K562 (cell line): ENCODE measurements around the gene CBX1. TPM values are rescaled to one million over a fixed set of nuclear protein-coding genes. Genes with fewer than 3 reads are reported as not detected.

Source experiments
- BCLAF1 ChIP-seq, 2 experiments: fragments of 450-650 bp in 1 of 2; IDR thresholded peaks; 2 replicates each; pipeline ENCODE4 v1.6.1; 2011 to 2017; ENCODE audit warnings: low read depth in 2 of 2, antibody characterized with exemption in 1 of 2, borderline replicate concordance in 1 of 2, low read length in 1 of 2, mild to moderate bottlenecking in 1 of 2, mixed read lengths in 1 of 2; ENCODE audit not compliant: control insufficient read depth in 1 of 2
- CBX5 ChIP-seq: IDR thresholded peaks from 2 replicates; pipeline ENCODE4 v1.6.1; 2014; ENCODE audit warnings: low read depth, borderline replicate concordance
- CHD1 ChIP-seq: fragments of 200-600 bp; sonication (generic); IDR thresholded peaks from one replicate; pipeline ENCODE4 v1.6.1; 2012; ENCODE audit warnings: mild to moderate bottlenecking, moderate library complexity, low read length, inconsistent platforms
- FIP1L1 ChIP-seq: fragments of 200-400 bp; formaldehyde crosslinking; IDR thresholded peaks from 2 replicates; pipeline ENCODE4 v1.6.1; 2018; ENCODE audit warnings: mild to moderate bottlenecking, low read depth, low read length; ENCODE audit not compliant: poor library complexity, severe bottlenecking
- GABPB1 ChIP-seq: sonication (generic); formaldehyde crosslinking; IDR thresholded peaks from 2 replicates; pipeline ENCODE4 v1.8.0; 2022; ENCODE audit warnings: mild to moderate bottlenecking, missing genetic modification reagents
- GATAD2B ChIP-seq: fragments of 450-650 bp; IDR thresholded peaks from 2 replicates; pipeline ENCODE4 v1.6.1; 2017; ENCODE audit warnings: mild to moderate bottlenecking, borderline replicate concordance
- MEF2A ChIP-seq: IDR thresholded peaks from 2 replicates; pipeline ENCODE4 v1.6.1; 2011; ENCODE audit warnings: low read depth, mild to moderate bottlenecking, low read length, moderate library complexity; ENCODE audit not compliant: control insufficient read depth
- MEIS2 ChIP-seq: fragments of 450-650 bp; IDR thresholded peaks from 2 replicates; pipeline ENCODE4 v1.6.1; 2014; ENCODE audit warnings: mild to moderate bottlenecking; ENCODE audit not compliant: partially characterized antibody
- MTA1 ChIP-seq: fragments of 450-650 bp; IDR thresholded peaks from 2 replicates; pipeline ENCODE4 v1.6.1; 2017; ENCODE audit warnings: borderline replicate concordance
- NFE2L1 ChIP-seq: fragments of 450-650 bp; IDR thresholded peaks from 2 replicates; pipeline ENCODE4 v1.6.1; 2016; ENCODE audit warnings: missing genetic modification characterization, low read depth, mild to moderate bottlenecking, missing compliant biosample characterization, moderate library complexity, borderline replicate concordance
- SNRNP70 ChIP-seq: fragments of 200-400 bp; formaldehyde crosslinking; optimal IDR thresholded peaks from 2 replicates; pipeline ENCODE3; 2017; ENCODE audit warnings: low read depth, low read length
- SP1 ChIP-seq: sonication (generic); formaldehyde crosslinking; IDR thresholded peaks from 2 replicates; pipeline ENCODE4 v1.8.1; 2022; ENCODE audit warnings: mild to moderate bottlenecking, missing genetic modification reagents
- TCF3 ChIP-seq: sonication (generic); formaldehyde crosslinking; IDR thresholded peaks from 2 replicates; pipeline ENCODE4 v1.4.0; 2020; ENCODE audit warnings: mild to moderate bottlenecking, missing genetic modification reagents
- TCF7L2 ChIP-seq: fragments of 150-350 bp; IDR thresholded peaks from 2 replicates; pipeline ENCODE4 v1.6.1; 2016; ENCODE audit warnings: low read depth, mild to moderate bottlenecking, low read length, moderate library complexity
- TFAM ChIP-seq: fragments of 250-450 bp; sonication (Bioruptor Pico); conservative IDR thresholded peaks from 2 replicates; pipeline ENCODE4 v1.5.0; 2021; ENCODE audit warnings: mild to moderate bottlenecking, moderate library complexity
- TSC22D4 ChIP-seq: fragments of 450-650 bp; IDR thresholded peaks from 2 replicates; pipeline ENCODE4 v1.6.1; 2016; ENCODE audit warnings: missing genetic modification characterization, missing biosample characterization, control low read depth
- ZEB2 ChIP-seq: fragments of 450-650 bp; IDR thresholded peaks from 2 replicates; pipeline ENCODE4 v1.6.1; 2016
- ZFPM2 ChIP-seq: fragments of 250-450 bp; sonication (Bioruptor Pico); IDR thresholded peaks from 2 replicates; pipeline ENCODE4 v1.5.1; 2022; ENCODE audit warnings: mild to moderate bottlenecking
- ZNF134 ChIP-seq: fragments of 250-450 bp; sonication (Bioruptor Pico); conservative IDR thresholded peaks from 2 replicates; pipeline ENCODE4 v1.4.0; 2020
- ZNF174 ChIP-seq: fragments of 250-450 bp; sonication (Bioruptor Pico); IDR thresholded peaks from 2 replicates; pipeline ENCODE4 v1.4.0; 2020; ENCODE audit warnings: mild to moderate bottlenecking
- ZNF253 ChIP-seq: fragments of 250-450 bp; sonication (Bioruptor Pico); conservative IDR thresholded peaks from 2 replicates; pipeline ENCODE4 v1.6.1; 2021; ENCODE audit warnings: mild to moderate bottlenecking
- ZNF395 ChIP-seq: fragments of 200-800 bp; sonication (Bioruptor generic); IDR thresholded peaks from 2 replicates; pipeline ENCODE4 v1.6.1; 2017; ENCODE audit warnings: missing genetic modification characterization, missing compliant biosample characterization
- ZNF408 ChIP-seq: fragments of 250-450 bp; sonication (Bioruptor Pico); IDR thresholded peaks from 2 replicates; pipeline ENCODE4 v1.4.0; 2020; ENCODE audit warnings: low read depth, mild to moderate bottlenecking, moderate library complexity
- ZNF589 ChIP-seq: fragments of 200-800 bp; sonication (Bioruptor generic); IDR thresholded peaks from 2 replicates; pipeline ENCODE4 v1.6.1; 2016; ENCODE audit warnings: low read depth, missing genetic modification characterization, missing compliant biosample characterization
- polyA plus RNA-seq, 8 experiments: library from polyadenylated mRNA; depleted of rRNA in 4 of 8; stranded (reverse) in 5 of 8; unstranded in 3 of 8; fragments of >200 nt; fragmentation: Nextera tagmentation in 2 of 8; fragmentation: Illumina TruSeq in 1 of 8; extraction: Ambion mirVana in 2 of 8; extraction: Trizol in 1 of 8; gene quantifications; 2 replicates each; pipeline versions ENCODE4 v1.2.1 to v1.2.3, GENCODE V29; 2011 to 2014; ENCODE audit warnings: inconsistent platforms in 1 of 8, missing spikeins in 1 of 8
- total RNA-seq, 7 experiments: library from RNA; depleted of rRNA in 6 of 7; stranded (reverse); fragments of >200 nt in 6 of 7; fragmentation: Illumina TruSeq in 2 of 7; extraction: Trizol in 2 of 7; gene quantifications; 2 replicates each; pipeline versions ENCODE4 v1.2.1 to v1.2.3, GENCODE V29; 2011 to 2021; ENCODE audit warnings: low replicate concordance in 1 of 7
- TF ChIP-seq, protein P1 (sequence below): IDR thresholded peaks from 3 replicates; pipeline ENCODE4 v1.6.1; 2011; ENCODE audit warnings: borderline replicate concordance, mild to moderate bottlenecking; ENCODE audit not compliant: insufficient read length, insufficient read depth

Gene CBX1
- total and polyA plus RNA-seq, 9 of the 15 experiments (the other 6 are each of a cell fraction or from before 2014, with no cell fraction given) = 10.6 to 95.7 (median 52.7) TPM

DNA sequence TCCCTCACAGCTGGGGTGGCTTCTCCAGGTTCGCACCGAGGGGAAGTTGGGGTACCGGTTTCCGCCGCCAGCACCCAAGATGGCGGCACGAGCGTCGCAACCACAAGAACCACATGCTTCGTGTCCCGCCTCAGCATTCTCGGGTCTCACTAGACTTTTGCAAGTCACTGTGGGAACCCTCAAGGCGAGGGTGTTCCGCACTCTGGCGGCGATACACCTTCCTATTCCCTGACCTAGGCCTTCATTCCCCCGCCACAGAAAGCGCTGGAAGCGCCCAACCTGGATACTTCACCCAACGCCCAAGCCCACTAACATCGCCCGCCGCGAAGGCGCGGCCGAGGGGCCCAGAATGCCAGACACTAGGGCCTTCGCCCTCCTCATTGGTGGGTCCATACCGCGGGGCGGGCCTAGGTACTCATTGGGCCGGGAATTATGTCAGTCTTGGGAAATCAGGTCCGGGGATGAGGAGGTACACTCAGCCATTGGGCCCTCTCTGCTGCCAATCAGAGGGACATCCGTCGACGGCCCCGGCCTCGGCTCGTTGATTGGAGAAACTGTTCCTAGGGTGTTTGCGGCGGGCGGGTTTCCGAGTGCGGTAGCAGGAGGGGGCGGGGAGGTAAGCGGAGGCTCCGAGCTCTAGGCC, 53.4 kb downstream of the CBX1 start, which contains the start of gene NFE2L1 (continued):
- peak; percentile 95 for TF ChIP-seq ZNF589 (CRISPR knock-in tag)
- TF ChIP-seq TCF7L2 = no peak
- TF ChIP-seq TCF3 (CRISPR knock-in tag) = no peak; the same call in 1 of the 2 replicates
- TF ChIP-seq CBX5 = no peak
- peak; percentile 78 for TF ChIP-seq SP1 (CRISPR knock-in tag)
- TF ChIP-seq NFE2L1 (tag) = no peak
- peak; percentile 92 for TF ChIP-seq CHD1
- peak; percentile 55; the same call in 1 of the 2 replicates for TF ChIP-seq ZNF395 (CRISPR knock-in tag)
- TF ChIP-seq GATAD2B = no peak
- no peak for TF ChIP-seq TSC22D4
- no peak for TF ChIP-seq TFAM (CRISPR knock-in tag)
- TF ChIP-seq GABPB1 (CRISPR knock-in tag) = peak; percentile 74
- TF ChIP-seq SNRNP70 = no peak
- TF ChIP-seq MEIS2 = peak; percentile 63
- no peak for TF ChIP-seq BCLAF1 (IDR thresholded peaks at IDR 0.05; ENCODE audit: borderline replicate concordance in 1 of 2, control insufficient read depth in 1 of 2, low read depth in 2 of 2, low read length in 1 of 2)
- no peak for TF ChIP-seq ZFPM2 (CRISPR knock-in tag)
- TF ChIP-seq ZNF174 (CRISPR knock-in tag) = 0 out of 2 replicates have a peak, but pooled peaks have one; percentile 8
- no peak for TF ChIP-seq ZNF408
- TF ChIP-seq ZEB2 = no peak
- TF ChIP-seq ZNF253 = no peak
- no peak for TF ChIP-seq MEF2A
- no peak for TF ChIP-seq MTA1
- TF ChIP-seq, protein P1, sequence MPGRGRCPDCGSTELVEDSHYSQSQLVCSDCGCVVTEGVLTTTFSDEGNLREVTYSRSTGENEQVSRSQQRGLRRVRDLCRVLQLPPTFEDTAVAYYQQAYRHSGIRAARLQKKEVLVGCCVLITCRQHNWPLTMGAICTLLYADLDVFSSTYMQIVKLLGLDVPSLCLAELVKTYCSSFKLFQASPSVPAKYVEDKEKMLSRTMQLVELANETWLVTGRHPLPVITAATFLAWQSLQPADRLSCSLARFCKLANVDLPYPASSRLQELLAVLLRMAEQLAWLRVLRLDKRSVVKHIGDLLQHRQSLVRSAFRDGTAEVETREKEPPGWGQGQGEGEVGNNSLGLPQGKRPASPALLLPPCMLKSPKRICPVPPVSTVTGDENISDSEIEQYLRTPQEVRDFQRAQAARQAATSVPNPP = no peak
- TF ChIP-seq ZNF134 = no peak
- TF ChIP-seq FIP1L1 = peak; percentile 75
